ENCODE measurements around the gene ZXDC.

- no peak for TF ChIP-seq CTCF (optimal IDR thresholded peaks at IDR 0.05 in 1 of 3, IDR thresholded peaks at IDR 0.05 in 1 of 3, conservative IDR thresholded peaks at IDR 0.05 in 1 of 3; ENCODE audit: extremely low read depth in 1 of 3, insufficient read depth in 2 of 3, low read length in 3 of 3)
- TF ChIP-seq EZH2 (IDR thresholded peaks at IDR 0.05; ENCODE audit: low read length), result no peak
Observed at GRCh38 chr3:126512916-126513650, 37.4 kb upstream of the ZXDC start.

Data from keratinocyte (primary cell).